SK-N-SH treated with all-trans-retinoic acid at 6 μM for 48 hours (cell line): ENCODE measurements around the gene PTPRH.

ENCODE experiments used
- CSDC2 ChIP-seq: fragments of 250-450 bp; sonication (Bioruptor Pico); IDR thresholded peaks from 2 replicates; pipeline ENCODE4 v1.5.0; 2020; ENCODE audit warnings: mild to moderate bottlenecking, moderate library complexity
- CSRNP3 ChIP-seq: fragments of 250-450 bp; sonication (Bioruptor Pico); IDR thresholded peaks from 2 replicates; pipeline ENCODE4 v1.5.1; 2021; ENCODE audit warnings: mild to moderate bottlenecking, moderate library complexity
- PATZ1 ChIP-seq: fragments of 250-450 bp; sonication (Bioruptor Pico); IDR thresholded peaks from 2 replicates; pipeline ENCODE4 v1.8.0; 2020; ENCODE audit warnings: mild to moderate bottlenecking, moderate library complexity, borderline replicate concordance
- ZFP3 ChIP-seq: fragments of 250-450 bp; sonication (Bioruptor Pico); IDR thresholded peaks from 2 replicates; pipeline ENCODE4 v1.5.0; 2020; ENCODE audit warnings: mild to moderate bottlenecking, moderate library complexity
- ZFP30 ChIP-seq: fragments of 450-650 bp; formaldehyde crosslinking; IDR thresholded peaks from 2 replicates; pipeline ENCODE4 v1.5.0; 2022; ENCODE audit warnings: mild to moderate bottlenecking, moderate library complexity
- ZNF565 ChIP-seq: fragments of 450-650 bp; formaldehyde crosslinking; conservative IDR thresholded peaks from 2 replicates; pipeline ENCODE4 v1.5.0; 2020; ENCODE audit warnings: low read depth, mild to moderate bottlenecking, moderate library complexity
- TF ChIP-seq, protein P1 (sequence below): fragments of 250-450 bp; sonication (Bioruptor Pico); IDR thresholded peaks from 2 replicates; pipeline ENCODE4 v1.8.0; 2021; ENCODE audit warnings: low read depth, mild to moderate bottlenecking, moderate library complexity, borderline replicate concordance
- TF ChIP-seq, protein P2 (sequence below): fragments of 250-450 bp; sonication (Bioruptor Pico); IDR thresholded peaks from 2 replicates; pipeline ENCODE4 v1.5.0; 2020; ENCODE audit warnings: mild to moderate bottlenecking, moderate library complexity

- TF ChIP-seq PATZ1 (no peak), CSDC2 (CRISPR knock-in tag) (no peak), CSRNP3 (CRISPR knock-in tag) (no peak), ZFP30 (CRISPR knock-in tag) (no peak), ZNF565 (no peak), ZFP3 (CRISPR knock-in tag) (no peak)
- TF ChIP-seq, protein P1, sequence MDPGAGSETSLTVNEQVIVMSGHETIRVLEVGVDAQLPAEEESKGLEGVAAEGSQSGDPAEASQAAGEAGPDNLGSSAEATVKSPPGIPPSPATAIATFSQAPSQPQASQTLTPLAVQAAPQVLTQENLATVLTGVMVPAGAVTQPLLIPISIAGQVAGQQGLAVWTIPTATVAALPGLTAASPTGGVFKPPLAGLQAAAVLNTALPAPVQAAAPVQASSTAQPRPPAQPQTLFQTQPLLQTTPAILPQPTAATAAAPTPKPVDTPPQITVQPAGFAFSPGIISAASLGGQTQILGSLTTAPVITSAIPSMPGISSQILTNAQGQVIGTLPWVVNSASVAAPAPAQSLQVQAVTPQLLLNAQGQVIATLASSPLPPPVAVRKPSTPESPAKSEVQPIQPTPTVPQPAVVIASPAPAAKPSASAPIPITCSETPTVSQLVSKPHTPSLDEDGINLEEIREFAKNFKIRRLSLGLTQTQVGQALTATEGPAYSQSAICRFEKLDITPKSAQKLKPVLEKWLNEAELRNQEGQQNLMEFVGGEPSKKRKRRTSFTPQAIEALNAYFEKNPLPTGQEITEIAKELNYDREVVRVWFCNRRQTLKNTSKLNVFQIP (CRISPR knock-in tag): no peak
- TF ChIP-seq, protein P2, sequence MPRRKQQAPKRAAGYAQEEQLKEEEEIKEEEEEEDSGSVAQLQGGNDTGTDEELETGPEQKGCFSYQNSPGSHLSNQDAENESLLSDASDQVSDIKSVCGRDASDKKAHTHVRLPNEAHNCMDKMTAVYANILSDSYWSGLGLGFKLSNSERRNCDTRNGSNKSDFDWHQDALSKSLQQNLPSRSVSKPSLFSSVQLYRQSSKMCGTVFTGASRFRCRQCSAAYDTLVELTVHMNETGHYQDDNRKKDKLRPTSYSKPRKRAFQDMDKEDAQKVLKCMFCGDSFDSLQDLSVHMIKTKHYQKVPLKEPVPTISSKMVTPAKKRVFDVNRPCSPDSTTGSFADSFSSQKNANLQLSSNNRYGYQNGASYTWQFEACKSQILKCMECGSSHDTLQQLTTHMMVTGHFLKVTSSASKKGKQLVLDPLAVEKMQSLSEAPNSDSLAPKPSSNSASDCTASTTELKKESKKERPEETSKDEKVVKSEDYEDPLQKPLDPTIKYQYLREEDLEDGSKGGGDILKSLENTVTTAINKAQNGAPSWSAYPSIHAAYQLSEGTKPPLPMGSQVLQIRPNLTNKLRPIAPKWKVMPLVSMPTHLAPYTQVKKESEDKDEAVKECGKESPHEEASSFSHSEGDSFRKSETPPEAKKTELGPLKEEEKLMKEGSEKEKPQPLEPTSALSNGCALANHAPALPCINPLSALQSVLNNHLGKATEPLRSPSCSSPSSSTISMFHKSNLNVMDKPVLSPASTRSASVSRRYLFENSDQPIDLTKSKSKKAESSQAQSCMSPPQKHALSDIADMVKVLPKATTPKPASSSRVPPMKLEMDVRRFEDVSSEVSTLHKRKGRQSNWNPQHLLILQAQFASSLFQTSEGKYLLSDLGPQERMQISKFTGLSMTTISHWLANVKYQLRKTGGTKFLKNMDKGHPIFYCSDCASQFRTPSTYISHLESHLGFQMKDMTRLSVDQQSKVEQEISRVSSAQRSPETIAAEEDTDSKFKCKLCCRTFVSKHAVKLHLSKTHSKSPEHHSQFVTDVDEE (CRISPR knock-in tag): no peak
Measured at GRCh38 chr19:55173714-55174409, 35.4 kb downstream of the PTPRH start.
